ENCODE measurements around the gene EYA3.
"Not testable (repeated sequence)": the region's sequence is repeated elsewhere in the genome, so short reads cannot be mapped to it uniquely, and the experiment has no call there.

The EYA3 gene

DNA sequence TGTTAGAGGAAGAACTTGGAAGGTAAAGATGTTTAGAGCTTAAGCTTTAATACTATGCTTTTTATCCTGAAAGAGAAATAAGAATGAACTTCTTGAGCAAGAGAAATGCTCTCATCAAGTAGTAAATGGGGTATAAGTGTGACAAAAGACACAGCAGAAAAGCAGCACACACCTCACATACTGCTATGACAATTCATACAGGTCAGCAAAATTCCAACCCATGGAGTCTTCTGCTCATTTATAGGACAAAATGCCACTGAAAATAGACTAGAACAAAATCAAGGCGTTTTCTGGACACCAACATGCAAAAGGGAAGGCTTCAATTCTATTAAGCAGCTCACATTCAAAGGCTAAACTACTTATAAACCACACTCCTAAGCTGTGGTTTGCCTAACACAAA, 61.2 kb downstream of the EYA3 start:
- DNase-seq: no peak

DNA sequence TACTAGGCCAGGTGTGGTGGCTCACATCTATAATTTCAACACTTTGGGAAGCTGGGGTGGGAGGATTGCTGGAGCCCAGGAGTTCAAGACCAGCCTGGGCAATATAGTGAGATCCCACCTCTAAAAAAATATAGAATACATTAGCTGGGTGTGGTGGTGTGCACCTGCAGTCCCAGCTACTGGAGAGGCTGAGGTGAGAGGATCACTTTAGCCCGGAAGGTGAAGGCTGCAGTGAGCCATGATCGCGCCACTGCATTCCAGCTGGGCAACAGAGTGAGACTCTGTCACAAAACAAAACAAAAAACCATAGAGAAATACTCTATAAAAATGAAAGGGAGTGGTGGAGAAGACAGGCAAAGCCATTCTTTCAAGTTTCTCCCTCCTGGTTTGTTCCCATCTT, 62.1 kb downstream of the EYA3 start:
- DNase-seq: no peak

DNA sequence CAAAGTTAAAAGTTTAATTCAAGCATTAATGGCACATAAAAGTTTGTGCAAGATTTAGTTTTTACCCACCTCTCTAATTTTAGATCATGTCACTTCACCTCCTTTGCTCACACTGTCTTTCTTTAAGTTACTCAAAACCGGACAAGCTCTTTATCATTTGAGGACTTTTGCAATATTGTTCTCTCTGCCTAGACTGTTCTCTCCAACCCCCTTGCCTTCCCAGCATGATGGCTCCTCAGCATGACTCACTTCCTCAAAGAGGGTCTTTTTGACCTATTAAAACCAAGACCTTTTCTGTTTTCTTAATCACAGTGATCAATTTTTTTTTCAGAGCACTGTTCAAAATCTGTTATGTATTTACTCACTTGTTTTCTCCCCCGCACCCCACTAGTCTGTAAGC, 67.3 kb downstream of the EYA3 start:
- DNase-seq: no peak

DNA sequence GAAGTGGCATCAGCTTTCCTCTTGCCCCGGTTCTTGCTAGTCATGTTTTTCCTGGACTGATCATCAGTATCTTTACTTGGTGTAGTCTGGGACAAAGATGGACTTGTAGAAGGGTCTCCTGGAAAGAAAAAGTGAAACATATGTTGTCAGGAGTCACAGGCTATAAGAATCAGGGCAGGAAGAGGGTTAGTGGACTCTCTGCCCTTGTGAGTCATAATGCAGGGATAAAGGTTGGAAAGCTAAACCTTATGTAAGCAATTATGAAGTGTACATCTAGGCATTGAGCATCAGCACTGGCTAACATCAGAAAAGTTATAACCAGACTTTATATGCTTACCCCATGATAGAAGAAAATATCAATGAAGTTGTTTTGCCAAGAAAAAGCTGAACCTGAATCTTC, 77.4 kb downstream of the EYA3 start:
- DNase-seq: no peak

DNA sequence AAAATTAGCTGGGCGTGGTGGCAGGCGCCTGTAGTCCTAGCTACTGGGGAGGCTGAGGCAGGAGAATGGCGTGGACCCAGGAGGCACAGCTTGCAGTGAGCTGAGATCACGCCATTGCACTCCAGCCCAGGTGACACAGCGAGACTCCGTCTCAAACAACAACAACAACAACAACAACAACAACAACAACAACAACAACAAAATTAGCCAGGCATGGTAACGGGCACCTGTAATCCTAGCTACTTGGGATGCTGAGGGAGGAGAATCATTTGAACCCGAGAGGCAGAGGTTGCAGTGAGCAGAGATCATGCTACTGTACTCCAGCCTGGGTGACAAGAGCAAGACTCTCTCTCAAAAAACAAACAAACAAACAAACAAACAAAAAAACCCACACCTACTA, 85.3 kb downstream of the EYA3 start:
- not testable (repeated sequence) for DNase-seq

DNA sequence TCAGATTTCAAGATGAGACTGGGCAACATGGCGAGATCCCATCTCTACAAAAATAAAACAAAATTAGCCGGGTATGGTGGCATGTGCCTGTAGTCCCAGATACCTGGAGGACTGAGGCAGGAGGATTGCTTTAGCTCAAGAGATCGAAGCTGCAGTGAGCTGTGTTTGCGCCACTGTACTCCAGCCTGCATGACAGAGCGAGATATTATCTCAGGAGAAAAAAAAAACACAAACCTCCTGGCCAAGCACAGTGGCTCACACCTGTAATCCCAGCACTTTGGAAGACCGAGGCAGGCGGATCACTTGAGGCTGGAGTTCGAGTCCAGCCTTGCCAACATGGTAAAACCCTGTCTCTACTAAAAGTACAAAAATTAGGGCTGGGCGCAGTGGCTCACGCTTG, 85.8 kb downstream of the EYA3 start:
- DNase-seq: no peak

DNA sequence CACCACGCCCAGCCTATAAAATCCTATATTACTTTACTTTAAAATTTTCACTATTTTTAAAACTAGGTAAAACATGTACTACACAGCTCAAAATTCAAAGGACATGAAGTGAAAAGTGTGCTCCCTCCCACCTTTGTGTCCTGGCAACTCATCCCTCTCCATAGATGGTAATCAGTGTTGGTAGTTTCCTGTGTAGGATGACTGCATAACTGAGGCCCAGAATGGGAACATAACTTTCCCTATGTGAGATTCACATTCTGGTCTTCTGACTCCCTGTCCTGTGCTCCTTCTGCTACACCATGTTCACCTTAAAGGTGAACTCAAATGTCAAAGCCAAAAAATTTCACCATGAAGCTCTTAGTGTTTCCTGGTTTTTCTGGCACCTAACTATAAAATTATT, 89.4 kb downstream of the EYA3 start:
- DNase-seq: no peak

DNA sequence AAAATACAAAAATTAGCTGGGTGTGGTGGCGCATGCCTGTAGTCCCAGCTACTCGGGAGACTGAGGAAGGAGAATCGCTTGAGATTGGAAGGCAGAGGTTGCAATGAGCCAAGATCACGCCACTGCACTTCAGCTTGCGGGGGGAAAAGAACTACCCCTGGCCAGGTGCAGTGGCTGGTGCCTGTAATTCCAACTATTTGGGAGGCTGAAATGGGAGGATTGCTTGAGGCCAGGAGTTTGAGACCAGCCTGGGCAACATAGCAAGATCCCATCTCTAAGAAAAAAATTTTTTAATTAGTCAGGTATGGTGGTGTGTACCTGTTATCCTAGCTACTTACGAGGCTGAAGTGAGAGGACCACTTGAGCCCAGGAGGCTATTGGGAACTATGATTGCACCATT, 93.9 kb downstream of the EYA3 start:
- DNase-seq: not testable (repeated sequence)

DNA sequence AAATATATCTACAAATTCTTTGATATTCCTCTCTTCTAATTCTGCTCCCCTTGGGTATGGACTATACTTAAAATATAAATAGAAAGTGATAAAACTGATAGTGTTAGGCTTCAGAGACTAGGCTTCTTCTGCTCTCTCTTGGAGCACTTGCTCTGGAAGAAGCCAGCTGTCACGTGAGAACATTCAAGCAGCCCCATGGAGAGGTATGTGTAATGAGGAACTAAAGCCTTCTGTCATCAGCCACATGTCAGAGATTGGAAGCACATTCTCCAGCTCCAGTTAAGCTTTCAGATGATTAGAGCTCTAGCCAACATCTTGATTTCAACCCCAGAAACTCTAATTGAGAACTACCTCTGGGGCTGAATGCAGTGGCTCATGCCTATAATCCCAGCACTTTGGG, 94.3 kb downstream of the EYA3 start:
- no peak for DNase-seq

DNA sequence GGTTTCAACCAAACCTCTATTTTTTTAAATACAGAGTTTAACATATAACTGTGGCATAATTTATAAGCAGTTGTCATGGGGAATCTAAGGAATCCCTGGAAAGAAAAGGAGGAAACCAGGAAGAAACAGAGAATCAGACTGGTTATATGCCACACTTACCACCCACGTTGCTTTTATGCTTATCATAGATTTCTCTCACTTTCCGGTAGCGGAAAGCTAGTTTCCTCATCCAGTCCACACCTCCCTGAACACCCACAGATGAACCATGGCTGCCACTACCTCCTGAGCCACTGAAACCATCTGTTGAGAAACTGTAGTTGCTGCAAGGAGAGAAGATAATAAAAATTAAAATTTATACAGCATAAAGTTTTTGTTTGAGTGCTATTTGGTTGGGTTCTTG, 95.2 kb downstream of the EYA3 start:
- no peak for DNase-seq

DNA sequence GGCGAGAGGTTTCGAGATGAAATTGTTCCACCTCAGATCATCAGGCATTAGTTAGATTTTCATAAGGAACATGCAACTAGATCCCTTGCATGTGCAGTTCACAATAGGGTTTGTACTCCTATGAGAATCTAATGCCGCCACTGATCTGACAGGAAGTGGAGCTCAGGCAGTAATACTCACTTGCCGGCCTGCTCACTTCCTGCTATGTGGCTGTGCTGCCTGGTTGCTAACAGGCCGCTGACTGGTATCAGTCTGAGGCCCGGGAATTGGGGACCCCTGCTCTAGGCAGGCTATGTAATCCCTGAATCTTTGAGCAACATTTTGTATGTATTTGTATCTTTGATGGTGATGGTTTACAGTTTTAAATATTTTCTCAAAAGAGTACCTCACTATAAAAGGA, 96.1 kb downstream of the EYA3 start:
- DNase-seq: no peak

DNA sequence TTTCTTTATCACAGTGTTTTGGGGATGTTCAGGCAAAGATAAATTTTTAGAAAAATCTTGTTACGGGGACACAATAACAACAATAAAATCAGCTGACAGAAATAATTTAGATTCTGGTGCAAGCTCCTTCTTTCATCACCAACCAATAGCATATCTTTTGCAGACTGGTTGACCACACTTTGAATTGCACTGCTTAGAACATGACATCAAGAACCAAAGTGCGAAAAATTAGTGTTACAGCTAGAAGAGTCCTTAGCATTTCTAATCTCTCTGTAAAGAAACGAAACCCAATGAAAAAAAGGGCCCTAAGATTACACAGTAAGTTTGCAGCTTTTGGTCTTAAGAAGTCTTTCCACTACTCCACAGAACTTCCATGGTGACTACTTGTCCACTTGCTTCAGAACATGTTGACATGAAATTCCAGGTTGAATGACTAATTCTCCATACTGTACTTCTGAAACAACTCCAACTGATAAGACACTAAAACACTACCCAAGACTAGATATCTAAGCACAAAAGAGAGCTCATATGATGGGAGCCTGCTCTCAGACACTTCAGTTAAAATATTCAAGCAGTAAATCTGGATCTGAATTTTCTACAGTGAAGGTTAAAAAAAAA, 97.4 kb downstream of the EYA3 start:
- DNase-seq: no peak

DNA sequence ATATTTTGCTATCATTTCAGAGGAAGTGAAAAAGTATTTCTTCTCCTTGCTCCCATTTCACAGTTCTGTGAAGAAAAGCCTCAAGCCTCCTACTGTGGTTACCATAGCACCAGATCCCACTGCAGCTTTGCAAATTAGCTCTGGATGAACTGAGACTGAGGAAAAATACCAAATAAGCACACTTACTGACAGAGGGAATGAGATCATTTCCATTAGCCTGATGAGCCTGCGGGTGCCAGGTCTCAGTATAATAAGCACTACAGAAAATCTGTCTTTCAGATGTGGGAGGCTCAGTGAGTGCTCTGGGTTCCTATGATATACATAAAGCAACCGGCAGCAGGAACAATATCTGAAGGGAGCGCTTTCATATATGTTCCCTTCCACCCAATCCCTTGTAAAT, 107.3 kb downstream of the EYA3 start:
- no peak for DNase-seq

DNA sequence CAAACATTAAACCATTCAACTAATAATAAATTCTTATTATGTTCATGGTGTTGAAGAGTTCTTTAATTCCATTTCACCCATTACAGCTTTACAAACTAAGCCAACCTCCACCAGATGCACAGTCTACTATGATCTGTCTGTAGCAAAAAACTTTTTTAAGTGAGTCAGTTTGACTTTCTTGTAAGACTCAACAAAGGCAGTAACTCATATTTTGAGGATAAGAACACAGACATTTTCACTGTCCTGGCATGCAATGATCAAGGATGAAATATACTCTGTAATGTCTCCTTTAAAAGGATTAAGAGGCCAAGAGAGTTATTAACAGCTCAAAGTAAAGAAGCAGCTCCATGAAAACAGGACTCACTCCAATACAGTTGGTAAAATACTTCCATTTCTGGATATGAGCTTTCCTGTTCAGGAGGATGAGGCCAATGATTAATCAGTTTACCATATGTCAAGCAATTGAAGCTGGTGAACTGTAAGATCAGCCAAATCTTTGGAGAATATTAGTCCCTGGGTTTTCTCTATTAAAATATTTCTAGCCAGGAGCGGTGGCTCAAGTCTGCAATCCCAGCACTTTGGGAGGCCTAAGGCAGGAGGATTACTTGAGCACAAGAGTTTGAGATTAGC, 108.1 kb downstream of the EYA3 start:
- DNase-seq: no peak

DNA sequence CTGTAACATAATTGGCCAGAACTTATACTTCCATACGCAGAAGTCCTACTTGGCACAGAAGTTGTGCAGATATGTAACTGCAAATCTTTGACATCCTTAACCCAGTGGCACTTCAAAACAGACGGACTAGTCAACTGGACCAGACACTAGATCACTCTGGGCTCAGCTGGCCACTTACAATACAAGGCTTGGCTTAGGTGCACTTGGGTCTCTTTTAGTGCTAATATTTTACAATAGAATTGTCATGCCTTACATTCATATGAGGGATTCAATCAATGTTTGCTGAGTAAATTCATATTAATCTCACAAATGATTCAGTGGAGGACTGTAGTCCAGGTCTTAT, 108.6 kb downstream of the EYA3 start:
- no peak for DNase-seq

DNA sequence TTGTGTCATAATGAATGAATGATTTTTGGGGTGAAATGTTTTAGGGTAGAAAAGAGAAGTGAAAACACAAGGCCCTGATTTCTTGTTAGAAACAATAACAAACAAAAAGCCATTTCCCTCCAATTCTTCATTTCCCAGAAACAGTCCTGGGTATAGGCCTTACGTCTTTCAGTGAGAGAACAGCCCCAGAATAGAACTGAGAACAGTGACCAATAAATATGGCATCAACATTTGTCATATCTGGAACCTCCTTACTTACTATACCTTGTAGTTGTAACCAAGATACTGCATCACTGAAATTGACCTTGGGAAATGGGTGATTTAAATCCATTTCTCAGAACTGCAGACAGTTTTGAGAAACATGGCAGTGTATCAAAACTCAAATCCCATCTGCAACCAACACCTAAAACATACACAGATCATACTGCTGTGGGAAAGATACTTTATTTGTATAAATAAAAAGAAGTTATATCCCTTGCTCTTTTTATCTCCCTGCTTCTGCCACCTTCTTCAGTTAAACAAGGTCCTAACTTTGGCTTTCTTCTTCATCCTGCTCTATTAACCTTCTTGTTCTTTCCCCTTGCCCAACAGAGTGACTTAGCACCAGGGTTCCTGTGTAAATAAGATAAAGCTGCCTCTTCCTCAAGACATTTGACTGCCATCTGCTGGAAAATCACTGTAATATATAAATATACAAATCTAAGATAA, 109.1 kb downstream of the EYA3 start:
- DNase-seq: peak; percentile 0

DNA sequence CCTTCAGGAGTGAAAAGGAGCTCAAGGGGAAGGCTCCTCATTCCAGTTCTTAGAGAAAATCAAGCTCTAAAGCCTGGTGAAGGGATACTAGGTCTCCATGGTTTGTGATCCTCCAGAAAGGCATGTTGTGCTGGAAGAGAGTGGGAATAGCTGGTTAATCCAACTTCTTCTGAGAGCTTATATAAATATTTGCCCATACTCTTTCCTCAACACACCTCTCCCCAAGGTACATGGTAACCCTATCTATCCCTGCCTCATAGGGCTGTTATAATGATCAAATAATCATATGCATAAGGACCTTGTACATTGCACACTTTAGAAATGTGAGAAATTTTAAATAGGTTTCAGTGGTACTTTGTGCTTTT, 114.0 kb downstream of the EYA3 start:
- no peak for DNase-seq

DNA sequence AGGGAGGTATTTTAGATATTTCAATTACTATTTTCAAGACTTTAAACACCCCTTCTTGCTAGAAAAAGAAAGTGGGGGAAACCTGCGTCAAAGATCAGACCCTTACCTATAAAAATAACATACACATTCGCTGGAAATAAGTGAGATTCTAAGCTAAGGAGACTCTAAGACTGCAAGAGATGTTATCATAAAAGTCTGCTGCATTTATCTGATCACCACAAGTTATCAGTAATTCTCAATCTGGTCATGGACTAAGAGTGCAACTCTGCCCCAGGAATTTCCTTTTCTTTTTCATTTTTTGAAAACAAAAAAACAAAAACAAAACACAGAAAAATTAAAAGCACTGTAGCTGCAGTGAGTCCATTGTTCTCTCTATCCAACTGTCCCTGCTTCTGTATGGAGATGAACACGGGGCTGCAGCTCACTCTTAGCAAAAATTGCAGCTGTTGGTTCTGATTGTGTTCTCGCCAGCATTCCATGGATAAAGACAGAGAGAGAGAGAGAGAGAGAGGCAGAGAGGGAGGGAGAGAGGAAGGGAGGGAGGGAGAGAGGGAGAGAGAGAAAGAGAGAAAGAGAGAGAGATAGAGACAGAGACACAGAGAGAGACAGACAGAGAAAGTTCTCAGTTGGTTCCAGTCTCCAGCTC, 114.5 kb downstream of the EYA3 start:
- no peak for DNase-seq

DNA sequence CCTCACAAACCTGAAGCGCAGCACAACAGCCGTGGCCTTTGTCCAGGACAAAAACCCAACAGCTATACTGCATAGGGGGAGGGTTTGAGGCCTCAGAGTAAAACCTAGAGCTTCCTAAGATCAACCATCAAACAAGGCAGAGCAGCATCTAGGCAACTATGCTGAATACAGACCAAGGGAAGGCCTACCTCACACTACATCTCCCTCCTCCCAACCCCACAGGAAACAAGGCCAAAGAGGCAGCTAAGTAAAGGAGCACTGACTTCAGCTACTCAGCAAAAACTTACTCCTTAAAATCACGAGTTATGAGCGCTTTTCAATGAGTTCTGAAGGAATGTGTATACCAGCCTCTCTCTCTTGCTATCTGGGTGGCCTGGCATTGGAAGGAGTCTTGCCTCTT, 116.3 kb downstream of the EYA3 start:
- no peak for DNase-seq

DNA sequence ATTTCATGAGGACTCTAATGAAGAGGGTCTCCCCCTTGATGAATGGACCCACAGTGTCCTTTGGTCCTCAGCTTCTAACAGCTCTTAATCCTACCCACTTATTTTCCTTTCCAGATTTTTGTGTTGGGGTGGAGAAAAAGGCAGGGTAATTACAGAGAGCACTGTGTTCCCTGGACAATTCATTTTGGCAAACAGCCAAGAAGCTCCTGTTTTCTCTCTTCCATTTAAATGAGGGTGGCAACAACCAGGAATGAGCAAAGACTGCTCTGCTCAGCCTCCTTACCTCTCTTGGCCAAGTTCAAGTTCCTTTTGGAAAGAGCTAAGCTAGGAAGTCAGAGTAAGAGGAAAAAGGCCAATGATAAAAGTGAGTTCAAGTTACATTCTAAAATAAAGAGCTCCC, 116.7 kb downstream of the EYA3 start:
- peak; percentile 5 for DNase-seq

DNA sequence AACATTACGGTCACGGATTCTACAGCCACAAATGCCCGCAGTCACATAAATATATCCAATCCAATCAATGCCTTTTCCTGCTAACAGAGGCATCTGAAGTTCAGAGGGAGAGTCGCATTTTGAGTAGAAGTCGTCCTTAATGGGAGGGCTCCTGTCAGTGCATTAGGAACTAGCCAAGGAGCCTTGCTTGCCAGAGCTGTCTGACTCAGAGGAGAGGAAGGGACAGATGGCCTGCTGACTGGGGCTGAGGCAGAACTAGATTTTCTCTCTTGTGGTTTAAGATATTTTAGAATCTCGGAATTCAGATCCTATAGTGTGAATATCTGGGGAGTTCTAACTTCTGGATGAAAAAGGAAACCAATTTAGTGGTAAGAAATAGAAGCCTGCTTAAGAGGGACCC, 118.0 kb downstream of the EYA3 start:
- no peak for DNase-seq

DNA sequence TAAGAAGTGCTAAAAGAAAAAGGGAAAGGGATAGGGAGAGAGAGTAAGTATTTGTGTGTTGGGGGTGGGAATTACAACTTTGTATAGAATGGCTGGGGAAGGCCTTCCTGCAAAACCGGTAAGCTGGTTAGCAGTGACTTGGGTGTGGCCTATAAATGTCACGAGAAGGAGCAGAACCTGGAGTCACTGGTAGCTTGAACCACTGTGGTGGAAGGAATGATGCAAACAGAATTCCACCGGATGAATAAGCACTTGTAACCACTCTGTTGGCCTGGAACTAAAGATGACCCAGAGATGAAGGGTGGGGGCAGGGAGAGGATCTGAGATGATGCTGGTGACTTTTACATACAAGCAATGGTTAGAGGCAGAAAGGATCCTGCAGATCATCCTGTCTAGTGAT, 119.7 kb downstream of the EYA3 start:
- no peak for DNase-seq

DNA sequence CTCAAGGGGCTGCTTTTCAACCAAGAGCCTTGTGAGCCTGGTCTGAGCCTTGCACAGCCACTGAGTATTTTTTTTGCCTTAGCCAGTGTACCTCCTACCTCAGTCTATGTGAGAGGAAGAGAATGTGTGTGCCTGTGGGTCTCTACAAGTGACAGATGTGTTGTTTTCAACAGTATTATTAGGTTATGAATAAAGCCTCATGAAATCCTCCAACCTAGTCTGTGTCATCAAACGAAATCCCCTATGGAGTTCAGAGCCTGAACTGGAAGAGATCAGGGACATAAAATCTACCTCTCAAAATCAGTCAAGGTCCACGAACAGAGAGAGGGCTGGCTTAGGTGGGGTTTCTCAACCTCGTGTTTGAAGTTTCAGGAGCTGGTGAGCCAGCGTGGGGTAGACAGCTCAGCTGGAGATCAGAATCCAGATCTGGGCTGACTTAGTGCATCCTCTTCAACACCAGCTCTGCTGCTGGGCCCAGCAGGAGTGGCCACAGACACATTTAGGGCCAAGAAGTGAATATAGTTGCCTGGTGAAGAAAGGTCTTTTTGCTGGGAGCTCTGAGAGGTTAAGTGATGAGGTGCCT, 120.4 kb downstream of the EYA3 start:
- no peak for DNase-seq

Measured in NCI-H1417 treated with DMSO at 0.1 percent for 48 hours (cell line).